Measurements from ENCODE around the gene RAB41.
A peak's percentile ranks its signal among the peaks of the same experiment; 100 is the strongest.

The RAB41 gene

DNA sequence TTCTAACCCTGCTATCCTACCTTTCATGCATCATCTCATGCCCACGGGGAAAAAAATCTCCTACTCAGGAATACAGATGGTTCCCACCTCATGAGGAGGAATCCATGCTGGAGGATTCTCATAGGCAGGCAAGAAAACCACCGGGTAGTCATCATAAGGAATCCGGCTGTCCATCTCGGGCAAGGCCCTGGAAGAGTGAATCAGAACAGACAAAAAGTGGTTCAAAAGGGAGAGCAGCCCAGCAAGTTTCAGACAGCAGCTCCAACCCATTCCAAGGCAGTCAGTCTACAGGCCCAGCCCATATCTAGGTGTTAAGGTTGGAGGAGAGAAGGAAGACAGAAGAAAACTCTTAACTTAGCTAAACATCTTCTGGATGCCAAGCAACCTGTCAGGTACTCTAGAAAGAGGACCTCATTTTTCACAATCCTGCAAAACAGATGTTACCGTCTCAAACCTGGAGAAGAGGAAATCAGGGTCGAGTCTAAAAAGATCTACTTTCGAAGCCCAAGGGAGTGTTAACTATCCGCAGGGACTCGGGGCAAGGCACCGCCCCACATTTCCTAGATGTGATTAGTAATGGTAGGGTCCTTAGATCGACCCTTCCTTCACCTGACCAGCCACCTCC is 7.3 kb downstream of the RAB41 start:
- H3K4me3 ChIP-seq (ENCODE audit: low read depth, low read length), result peak overlapping the region; percentile 79
- DNase-seq (ENCODE audit: low read depth), result no peak
- TF ChIP-seq, protein P1, sequence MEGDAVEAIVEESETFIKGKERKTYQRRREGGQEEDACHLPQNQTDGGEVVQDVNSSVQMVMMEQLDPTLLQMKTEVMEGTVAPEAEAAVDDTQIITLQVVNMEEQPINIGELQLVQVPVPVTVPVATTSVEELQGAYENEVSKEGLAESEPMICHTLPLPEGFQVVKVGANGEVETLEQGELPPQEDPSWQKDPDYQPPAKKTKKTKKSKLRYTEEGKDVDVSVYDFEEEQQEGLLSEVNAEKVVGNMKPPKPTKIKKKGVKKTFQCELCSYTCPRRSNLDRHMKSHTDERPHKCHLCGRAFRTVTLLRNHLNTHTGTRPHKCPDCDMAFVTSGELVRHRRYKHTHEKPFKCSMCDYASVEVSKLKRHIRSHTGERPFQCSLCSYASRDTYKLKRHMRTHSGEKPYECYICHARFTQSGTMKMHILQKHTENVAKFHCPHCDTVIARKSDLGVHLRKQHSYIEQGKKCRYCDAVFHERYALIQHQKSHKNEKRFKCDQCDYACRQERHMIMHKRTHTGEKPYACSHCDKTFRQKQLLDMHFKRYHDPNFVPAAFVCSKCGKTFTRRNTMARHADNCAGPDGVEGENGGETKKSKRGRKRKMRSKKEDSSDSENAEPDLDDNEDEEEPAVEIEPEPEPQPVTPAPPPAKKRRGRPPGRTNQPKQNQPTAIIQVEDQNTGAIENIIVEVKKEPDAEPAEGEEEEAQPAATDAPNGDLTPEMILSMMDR (IDR thresholded peaks at IDR 0.05; ENCODE audit: control insufficient read depth, extremely low read depth, insufficient read depth), result no peak

DNA sequence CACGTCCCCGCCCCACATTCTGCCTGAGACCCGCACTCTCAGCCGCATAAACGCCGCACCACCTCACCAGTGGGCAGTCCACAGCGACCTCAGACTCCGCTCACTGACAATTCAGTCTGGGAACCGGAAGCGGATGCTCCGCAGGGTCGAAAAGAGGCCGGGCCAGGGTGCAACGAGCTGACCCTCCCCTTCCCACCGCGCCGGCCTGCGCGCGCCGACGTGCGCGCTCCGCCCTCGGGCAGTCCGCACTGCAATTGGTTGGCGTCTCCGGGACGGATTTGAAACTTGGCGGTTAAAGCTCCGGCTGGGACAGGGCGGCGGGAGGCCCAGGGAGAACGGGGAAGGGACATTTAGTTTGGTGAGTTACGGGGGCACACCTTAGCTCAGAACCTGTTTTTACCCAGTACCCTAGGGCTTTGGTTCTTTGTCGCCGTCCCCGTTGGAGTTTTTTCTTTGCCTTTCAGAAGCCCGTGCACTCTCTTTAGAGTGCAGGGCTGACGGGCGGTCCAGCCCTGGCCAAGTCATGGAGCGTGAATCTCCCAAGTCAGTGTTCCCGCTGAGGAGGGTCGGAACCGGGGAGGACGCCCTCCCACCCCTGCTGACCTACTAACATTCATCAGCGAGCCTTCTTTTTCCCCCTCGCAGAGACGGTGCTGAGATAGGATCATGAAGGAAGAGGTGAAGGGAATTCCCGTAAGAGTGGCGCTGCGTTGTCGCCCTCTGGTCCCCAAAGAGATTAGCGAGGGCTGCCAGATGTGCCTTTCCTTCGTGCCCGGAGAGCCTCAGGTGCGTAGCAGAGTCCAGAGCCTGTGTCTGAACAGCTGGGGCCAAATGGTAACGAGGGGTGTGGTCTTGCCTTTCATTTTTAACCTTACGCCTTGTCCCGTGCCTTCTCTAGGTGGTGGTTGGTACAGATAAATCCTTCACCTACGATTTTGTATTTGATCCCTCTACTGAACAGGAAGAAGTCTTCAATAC is 8.1 kb downstream of the RAB41 start, which contains the start of the genes KIF4A and PDZD11:
Gene KIF4A, plus strand, starts transcription at position 312 of the 978 bp plus-strand sequence. Its CDS starts 355 bp downstream, at position 667.
Gene PDZD11, minus strand, starts transcription at position 135 of the 978 bp plus-strand sequence. CDS start 586 bp downstream, outside the sequence.
- TF ChIP-seq, protein P1 (IDR thresholded peaks at IDR 0.05; ENCODE audit: control insufficient read depth, extremely low read depth, insufficient read depth), result no peak

DNA sequence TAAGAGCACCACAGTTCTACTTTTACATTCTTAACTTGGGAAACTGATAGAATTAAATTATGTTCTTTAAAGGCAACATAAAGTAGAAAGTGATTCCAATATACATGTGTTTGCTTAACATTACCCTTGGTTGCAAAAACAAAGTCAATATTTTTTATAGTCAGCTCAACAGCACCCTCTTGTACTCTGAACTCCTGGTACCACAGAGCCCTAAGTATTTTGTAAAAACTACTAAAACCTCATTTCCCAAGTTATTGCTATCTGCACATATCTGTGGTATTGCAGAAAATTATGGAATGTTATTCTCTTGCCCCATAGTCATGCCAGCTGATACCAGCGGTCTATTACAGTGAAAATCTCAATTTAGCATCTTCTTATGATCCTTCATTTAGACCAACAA is 10.8 kb downstream of the RAB41 start:
- H3K4me3 ChIP-seq (ENCODE audit: low read depth, low read length), result no peak overlapping the region
- no peak for DNase-seq (ENCODE audit: low read depth)
- TF ChIP-seq, protein P1 (IDR thresholded peaks at IDR 0.05; ENCODE audit: control insufficient read depth, extremely low read depth, insufficient read depth), result no peak

More for the DNA sequence above, 8.1 kb downstream of the RAB41 start, which contains the start of the genes KIF4A and PDZD11:
- DNase-seq (ENCODE audit: low read depth), result peak; percentile 58
- H3K4me3 ChIP-seq (ENCODE audit: low read depth, low read length), result peak within 1 kb of the TSS; percentile 79

DNA sequence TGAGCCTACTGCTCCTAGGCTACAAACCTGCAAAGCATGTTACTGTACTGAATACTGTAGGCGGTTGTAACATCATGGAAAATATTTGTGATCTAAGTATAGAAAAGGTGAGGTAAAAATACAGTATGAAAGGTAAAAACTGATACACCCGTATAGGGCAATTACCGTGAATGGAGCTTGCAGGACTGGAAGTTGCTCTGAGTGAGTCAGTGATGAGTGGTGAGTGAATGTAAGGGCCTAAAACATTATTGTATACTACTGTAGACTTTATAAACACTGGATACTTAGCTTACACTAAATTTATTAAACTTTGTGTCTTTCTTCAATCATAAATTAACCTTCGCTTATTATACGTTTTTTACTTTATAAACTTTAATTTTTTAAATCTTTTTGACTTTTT is 11.6 kb downstream of the RAB41 start:
- TF ChIP-seq, protein P1 (IDR thresholded peaks at IDR 0.05; ENCODE audit: control insufficient read depth, extremely low read depth, insufficient read depth), result no peak
- no peak overlapping the region for H3K4me3 ChIP-seq (ENCODE audit: low read depth, low read length)
- no peak for DNase-seq (ENCODE audit: low read depth)

DNA sequence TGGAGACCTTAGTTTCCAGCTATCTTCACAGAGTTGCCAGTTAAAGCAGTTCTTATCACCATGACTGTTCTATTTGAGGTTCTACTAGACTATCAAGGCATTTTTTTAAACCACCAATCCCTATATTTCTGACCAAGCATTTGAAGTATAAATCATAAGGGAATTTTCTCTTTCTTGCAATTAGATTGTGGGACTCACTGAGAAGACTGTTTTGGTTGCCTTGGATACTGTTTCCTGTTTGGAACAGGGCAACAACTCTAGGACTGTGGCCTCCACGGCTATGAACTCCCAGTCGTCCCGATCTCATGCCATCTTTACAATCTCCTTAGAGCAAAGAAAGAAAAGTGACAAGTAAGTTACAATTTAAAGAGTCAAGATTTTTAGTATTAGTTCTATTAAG is 19.7 kb downstream of the RAB41 start:
- no peak for DNase-seq (ENCODE audit: low read depth)
- TF ChIP-seq, protein P1 (IDR thresholded peaks at IDR 0.05; ENCODE audit: control insufficient read depth, extremely low read depth, insufficient read depth), result no peak
- H3K4me3 ChIP-seq (ENCODE audit: low read depth, low read length), result no peak overlapping the region

- TF ChIP-seq, protein P1 (IDR thresholded peaks at IDR 0.05; ENCODE audit: control insufficient read depth, extremely low read depth, insufficient read depth), result no peak
- no peak overlapping the region for H3K4me3 ChIP-seq (ENCODE audit: low read depth, low read length)
- no peak for DNase-seq (ENCODE audit: low read depth)
Observed at GRCh38 chrX:70313503-70313902, 31.5 kb downstream of the RAB41 start.
